Uterine smooth muscle cell (primary cell): Measurements from ENCODE around the gene FBXO10. TPM values are rescaled to one million over a fixed set of nuclear protein-coding genes. Genes with fewer than 3 reads are reported as not detected.

Source experiments
- total RNA-seq: library from RNA; depleted of rRNA; stranded (reverse); fragments of >200 nt; gene quantifications from 2 replicates; pipeline ENCODE4 v1.2.3, GENCODE V29; 2014

Gene FBXO10
- 15.5 and 29.4 TPM in 2 replicates for total RNA-seq

DNA sequence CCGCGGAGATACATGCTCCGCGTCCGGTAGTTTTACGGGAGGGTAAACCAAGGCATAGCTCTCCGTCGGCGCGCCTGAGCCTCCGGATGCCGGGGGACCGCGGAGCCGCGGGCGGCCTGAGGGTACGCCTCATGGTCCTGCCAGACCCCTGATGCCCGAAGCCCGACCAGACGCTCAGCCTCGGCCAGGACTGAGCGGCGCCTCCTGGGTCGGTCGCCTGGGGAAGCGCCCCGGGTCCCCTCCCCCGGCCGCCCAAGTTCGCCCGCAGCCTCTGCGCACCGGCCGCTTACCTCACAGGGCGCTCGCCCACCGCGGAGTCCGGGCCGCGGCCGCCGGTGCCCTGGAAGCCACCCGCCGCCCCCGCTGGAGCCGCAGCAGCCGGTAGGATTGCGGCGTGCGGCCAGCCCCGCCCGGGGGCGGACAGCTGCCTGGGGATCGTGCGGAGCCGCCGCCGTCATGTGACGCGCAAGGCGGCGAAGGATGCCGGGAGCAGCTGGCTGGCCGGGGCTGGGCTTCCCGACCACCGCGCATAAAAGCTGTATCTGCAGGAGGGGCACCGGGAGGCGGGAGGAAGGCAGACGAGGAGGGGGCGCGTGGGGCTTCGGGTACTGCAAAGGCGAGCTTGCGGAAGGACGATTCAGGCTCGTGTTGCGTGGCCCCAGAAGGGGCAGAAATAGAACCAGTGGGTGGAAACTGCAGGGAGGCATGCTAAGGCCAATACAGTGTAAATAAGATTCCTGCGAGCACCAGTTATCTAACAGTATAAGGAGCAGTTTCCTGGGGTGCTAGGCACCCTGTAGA, at the start of gene FBXO10:
Gene FBXO10 (minus strand): TSS at position 460 of the 801 bp plus-strand sequence. CDS start 34,612 bp downstream, outside the sequence.

GRCh38 chr9:37592108-37592951, 16.1 kb upstream of the FBXO10 start, which contains the start of gene TOMM5:
Gene TOMM5 (minus strand): TSS chr9:37592597. CDS start chr9:37592532, 65 bp downstream.

DNA sequence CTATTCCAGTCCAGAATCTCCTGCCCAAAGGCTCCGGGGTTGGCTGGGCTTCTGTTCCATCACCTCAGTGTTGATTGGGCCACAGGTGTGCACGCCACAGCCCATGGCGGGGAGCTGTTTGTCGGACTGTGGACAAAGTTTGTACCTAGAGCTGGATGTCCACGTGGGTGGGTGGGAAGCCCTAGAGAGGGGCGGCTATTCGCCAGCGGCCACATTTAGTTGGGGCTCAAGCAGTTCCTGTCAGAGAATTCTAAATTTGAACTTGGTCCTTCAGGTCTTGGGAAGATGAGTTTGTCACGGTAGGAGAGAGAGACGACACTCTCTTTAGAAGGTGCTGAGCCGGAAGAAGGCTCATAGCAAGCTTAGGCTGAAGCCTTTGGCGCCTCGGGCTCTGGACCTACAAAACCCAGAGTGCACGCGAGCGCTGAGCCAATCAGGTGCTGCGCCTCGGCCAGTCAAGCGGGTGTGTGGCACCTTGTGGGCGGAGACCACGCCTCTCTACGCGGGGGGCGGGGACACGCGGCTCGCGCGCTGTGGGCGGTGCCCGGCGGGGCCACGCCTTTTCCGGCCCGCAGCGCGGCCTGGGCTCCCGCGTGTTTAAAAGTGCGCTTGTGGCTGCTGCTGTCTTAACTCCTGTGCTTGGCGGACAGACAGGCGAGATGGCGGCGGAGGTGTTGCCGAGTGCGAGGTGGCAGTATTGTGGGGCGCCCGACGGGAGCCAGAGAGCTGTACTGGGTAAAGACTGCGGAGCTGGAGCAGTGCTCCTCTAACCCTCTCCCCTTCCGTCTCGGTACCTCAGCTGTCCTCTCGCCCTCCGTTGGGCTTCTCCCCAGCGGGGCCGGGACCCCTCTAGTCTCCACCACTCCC, 90.6 kb downstream of the FBXO10 start, which contains the start of gene POLR1E:
Gene POLR1E (plus strand): TSS at position 560 of the 867 bp plus-strand sequence. CDS start 100 bp downstream, at position 660.

DNA sequence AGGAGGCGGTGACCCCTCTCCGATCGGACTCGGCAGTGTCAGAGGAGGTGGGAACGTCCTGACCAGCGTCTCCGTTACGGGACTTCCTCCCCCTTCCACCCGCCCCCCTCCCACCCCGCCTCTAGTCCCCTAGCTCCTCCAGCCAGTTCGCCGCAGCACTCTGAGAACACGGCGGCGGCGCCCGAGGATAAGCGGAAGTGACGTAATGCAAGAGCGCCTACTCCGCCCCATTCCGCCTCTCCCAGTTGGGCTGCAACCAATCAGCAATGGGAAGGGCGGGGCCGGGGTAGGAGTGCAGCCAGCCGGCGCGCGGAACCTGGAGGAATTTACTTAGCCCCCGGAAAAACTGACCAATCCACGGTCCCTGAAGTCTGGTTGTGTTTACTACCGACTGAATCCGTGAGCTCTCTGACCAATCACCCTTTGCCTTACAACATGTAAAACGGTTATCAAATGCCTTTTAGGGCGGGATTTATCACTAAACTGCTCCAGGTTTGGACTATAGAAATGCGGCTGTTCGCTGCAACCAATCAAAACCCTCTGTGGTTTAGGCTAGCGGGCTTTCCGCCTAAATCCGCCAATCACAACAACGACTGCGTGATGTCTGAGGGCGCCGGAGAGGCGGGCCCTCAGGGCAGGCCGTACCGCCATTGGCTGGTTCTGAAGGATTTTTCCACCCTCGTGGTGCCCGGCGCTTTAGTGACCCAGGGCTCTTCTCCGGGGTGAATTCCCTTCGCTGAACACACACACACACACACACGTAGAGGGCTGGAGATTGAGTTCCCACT, 110.7 kb downstream of the FBXO10 start, which contains the start of gene ZBTB5:
Gene ZBTB5 (minus strand): TSS at position 202 of the 788 bp plus-strand sequence. CDS start 22,899 bp downstream, outside the sequence.

Other genes starting within 250 kb of the FBXO10 start
- gene GRHPR, start 153.7 kb downstream of the FBXO10 start, total RNA-seq: 119 and 159 TPM in 2 replicates
- gene ZBTB5, start 110.9 kb downstream of the FBXO10 start, total RNA-seq: 6.5 and 7.9 TPM in 2 replicates
- gene POLR1E, start 90.4 kb downstream of the FBXO10 start, total RNA-seq: 43.2 and 55.8 TPM in 2 replicates
- gene TOMM5, start 16.2 kb upstream of the FBXO10 start, total RNA-seq: 117 and 145 TPM in 2 replicates
- gene FRMPD1, start 74.6 kb upstream of the FBXO10 start, total RNA-seq: under 0.01 TPM in 1 of 2 replicates, not detected in the other
- 4.2 TPM in 2 replicates for gene TRMT10B, start 177.4 kb upstream of the FBXO10 start, total RNA-seq
- 34.4 and 58.8 TPM in 2 replicates for gene EXOSC3, start 208.7 kb upstream of the FBXO10 start, total RNA-seq
- gene DCAF10, start 224.4 kb upstream of the FBXO10 start, total RNA-seq: 26.9 and 28.1 TPM in 2 replicates